ENCODE results near the gene NKX3-2.

- TF ChIP-seq CTCF (conservative IDR thresholded peaks at IDR 0.05; ENCODE audit: low read depth, low read length) (no peak), EZH2 (IDR thresholded peaks at IDR 0.05; ENCODE audit: borderline replicate concordance, low read depth, low read length, poor library complexity, severe bottlenecking) (no peak)
Measured at GRCh38 chr4:13542577-13543031, 1.7 kb downstream of the NKX3-2 start.

All from A673 (cell line).